Adrenal gland (tissue), 12 donors: Measurements from ENCODE around the gene PLIN5. TPM values are rescaled to one million over a fixed set of nuclear protein-coding genes. Genes with fewer than 3 reads are reported as not detected.

Source experiments
- DNase-seq, 7 donors: peaks; one replicate each; pipeline ENCODE4 v3.0.0-alpha.2; 2019 to 2020
- H3K27ac ChIP-seq, 5 donors: fragments of 200-600 bp; sonication (generic) in 4 of 5; 1 replicate in 3 of 5; 2 replicates in 2 of 5; pipeline versions ENCODE4 v1.5.1 to v1.8.0; 2016 to 2020; ENCODE audit warnings: mild to moderate bottlenecking in 1 of 5
- H3K27me3 ChIP-seq: fragments of 200-600 bp; 2 replicates; pipeline ENCODE4 v1.8.0; 2021
- H3K36me3 ChIP-seq, 2 donors: fragments of 200-600 bp; replicated peaks in 1 of 2; 1 replicate in 1 of 2; 2 replicates in 1 of 2; pipeline versions ENCODE4 v1.5.1 to v1.8.0; 2018 to 2022
- H3K4me1 ChIP-seq, 2 donors: fragments of 200-600 bp; replicated peaks in 1 of 2; 1 replicate in 1 of 2; 2 replicates in 1 of 2; pipeline versions ENCODE4 v1.5.1 to v1.8.0; 2018 to 2021
- H3K4me3 ChIP-seq, 4 donors: fragments of 200-600 bp; sonication (generic) in 3 of 4; one replicate each; pipeline ENCODE4 v1.5.1; 2016 to 2018
- H3K9me3 ChIP-seq, 3 donors: fragments of 200-600 bp; sonication (generic) in 1 of 3; replicated peaks in 1 of 3; 1 replicate in 2 of 3; 2 replicates in 1 of 3; pipeline versions ENCODE4 v1.5.1 to v1.8.0; 2016 to 2021
- CTCF ChIP-seq, 6 experiments: fragments of 450-650 bp in 4 of 6; fragments of 200-600 bp in 2 of 6; sonication (generic) in 1 of 6; IDR thresholded peaks; 1 replicate in 5 of 6; 2 replicates in 1 of 6; pipeline versions ENCODE4 v1.5.1 to v1.8.0; 2016 to 2021; ENCODE audit warnings: antibody characterized with exemption in 6 of 6, mild to moderate bottlenecking in 2 of 6, moderate library complexity in 1 of 6
- POLR2A ChIP-seq, 2 donors: fragments of 450-650 bp; IDR thresholded peaks; one replicate each; pipeline ENCODE4 v1.6.1; 2017; ENCODE audit warnings: antibody characterized with exemption in 2 of 2, mild to moderate bottlenecking in 2 of 2, moderate library complexity in 1 of 2
- WGBS, 4 donors: extraction: QIAGEN DNeasy Blood & Tissue Kit in 2 of 4; methylation state at CpG; one replicate each; pipeline versions ENCODE4 v1.1.5 to v1.1.7; 2013 to 2017; 5-methylcytosine and 5-hydroxymethylcytosine counted together
- intact Hi-C, 2 donors: fragments of 100-400 bp; cut with DNase I; formaldehyde crosslinking; loops; one replicate each; pipeline versions ENCODE4 v1.14.1 to v1.15.0; 2022 to 2023
- polyA plus RNA-seq, 3 donors: library from polyadenylated mRNA; stranded (reverse); fragments of 200-250 nt in 2 of 3; fragments of 350-450 nt in 1 of 3; fragmentation: Illumina TruSeq in 1 of 3; extraction: RNeasy Lipid Tissue Mini Kit (QIAGEN cat#74804) in 1 of 3; gene quantifications; one replicate each; pipeline ENCODE4 v1.2.3, GENCODE V29; 2013 to 2014
- total RNA-seq, 9 donors: library from RNA; depleted of rRNA in 4 of 9; stranded (reverse); fragments of >200 nt in 4 of 9; fragments of 120-200 nt in 1 of 9; fragmentation: NEBNext Ultra II Directional in 1 of 9; extraction: Animal tissue kit (Norgen Biotek cat#: 25700) in 1 of 9; gene quantifications; one replicate each; pipeline versions ENCODE4 v1.1.0 to v1.2.4, GENCODE V29; 2013 to 2023
- donor health status: healthy with polysubstance abuse.
- donor health status: Bipolar disorder and iron deficiency.
- donor health status: DM: yes; HTN: yes; CAD: no.
- donor health status: DM: no; HTN: no; CAD: no.
- donor health status: DM: no; HTN: no; CAD: no.
- donor health status: DM: yes; HTN: yes; CAD: no.

Gene PLIN5
- total and polyA plus RNA-seq, 12 donors, result 0.57 to 47.6 (median 7.2) TPM

GRCh38 chr19:4516199-4516938 lies 18.7 kb downstream of the PLIN5 start:
- H3K27me3 ChIP-seq, result no peaks in the 10 kb centered on the region
- H3K36me3 ChIP-seq, result no peaks in the 10 kb centered on the region
- no peak for DNase-seq
- H3K9me3 ChIP-seq, result no peaks in the 10 kb centered on the region
- 61 to 65% (median 63%) methylated on average over 8 to 14 of the region's 14 CpGs for WGBS, 4 donors
- TF ChIP-seq POLR2A (IDR thresholded peaks at IDR 0.05) (no peak), CTCF (IDR thresholded peaks at IDR 0.05) (no peak)
- no peak overlapping the region for H3K4me3 ChIP-seq
- H3K4me1 ChIP-seq, result no peaks in the 10 kb centered on the region
- intact Hi-C loops, result no loop called here
- H3K27ac ChIP-seq, result no peak overlapping the region

GRCh38 chr19:4515732-4516131 lies 19.3 kb downstream of the PLIN5 start:
- H3K27me3 ChIP-seq, result no peaks in the 10 kb centered on the region
- no peaks in the 10 kb centered on the region for H3K9me3 ChIP-seq
- H3K36me3 ChIP-seq, result no peaks in the 10 kb centered on the region
- TF ChIP-seq POLR2A (IDR thresholded peaks at IDR 0.05), result no peak
- no peak for TF ChIP-seq CTCF (IDR thresholded peaks at IDR 0.05)
- intact Hi-C loops, result no loop called here
- no peak overlapping the region for H3K27ac ChIP-seq
- whole genome bisulfite sequencing, 4 donors, result 74 to 95% (median 84%) methylated on average over 4 to 5 of the region's 5 CpGs
- H3K4me3 ChIP-seq, result no peak overlapping the region
- H3K4me1 ChIP-seq, result no peaks in the 10 kb centered on the region
- DNase-seq, result no peak

- intact Hi-C loops, result no loop called here
- Histone ChIP-seq H3K27ac (no peak overlapping the region), H3K36me3 (no peaks in the 10 kb centered on the region), H3K9me3 (no peaks in the 10 kb centered on the region), H3K4me1 (no peaks in the 10 kb centered on the region), H3K27me3 (no peaks in the 10 kb centered on the region), H3K4me3 (no peak overlapping the region)
- TF ChIP-seq POLR2A (IDR thresholded peaks at IDR 0.05) (no peak), CTCF (IDR thresholded peaks at IDR 0.05) (no peak)
- DNase-seq, result no peak
- 84 to 92% (median 89%) methylated on average over 12 to 17 of the region's 17 CpGs for WGBS, 4 donors
Observed at GRCh38 chr19:4513248-4513647, 21.8 kb downstream of the PLIN5 start.

- Histone ChIP-seq H3K27ac (no peak overlapping the region), H3K27me3 (no peaks in the 10 kb centered on the region), H3K36me3 (no peaks in the 10 kb centered on the region), H3K9me3 (no peaks in the 10 kb centered on the region), H3K4me3 (no peak overlapping the region), H3K4me1 (peaks cover 0 to 1% of the 10 kb centered on the region in 2 donors)
- no peak for DNase-seq
- intact Hi-C loops, result no loop called here
- WGBS, 4 donors, result 73 to 86% (median 79%) methylated on average over 15 to 17 of the region's 17 CpGs
- TF ChIP-seq CTCF (IDR thresholded peaks at IDR 0.05) (no peak), POLR2A (IDR thresholded peaks at IDR 0.05) (no peak)
Observed at GRCh38 chr19:4512070-4512469, 23.0 kb downstream of the PLIN5 start.
